Activated gamma-delta T cell treated with anti-CD3 and anti-CD28 coated beads, Interleukin-2, amount 50 U/mL, for 16 hours (primary cell): ENCODE data around the gene LUZP2.

ENCODE experiments used
- DNase-seq: peaks from one replicate; pipeline ENCODE4 v3.0.0-alpha.2; 2020; ENCODE audit warnings: low read depth

LUZP2 gene

GRCh38 chr11:24716403-24716802 is 219.6 kb downstream of the LUZP2 start:
- DNase-seq = no peak

- no peak for DNase-seq
Measured at GRCh38 chr11:24723231-24723630, 226.4 kb downstream of the LUZP2 start.

GRCh38 chr11:24731554-24731953 is 234.7 kb downstream of the LUZP2 start:
- no peak for DNase-seq

- no peak for DNase-seq
Measured at GRCh38 chr11:24734742-24735237, 237.9 kb downstream of the LUZP2 start.

- no peak for DNase-seq
Measured at GRCh38 chr11:24738972-24739371, 242.1 kb downstream of the LUZP2 start.

GRCh38 chr11:24739637-24740036 is 242.8 kb downstream of the LUZP2 start:
- DNase-seq = no peak

GRCh38 chr11:24747275-24748251 is 250.7 kb downstream of the LUZP2 start:
- DNase-seq = no peak

GRCh38 chr11:24748261-24748660 is 251.4 kb downstream of the LUZP2 start:
- DNase-seq = no peak

GRCh38 chr11:24754406-24754805 is 257.6 kb downstream of the LUZP2 start:
- DNase-seq = no peak

- DNase-seq = no peak
Measured at GRCh38 chr11:24755260-24755839, 258.5 kb downstream of the LUZP2 start.

GRCh38 chr11:24759742-24760141 is 262.9 kb downstream of the LUZP2 start:
- no peak for DNase-seq

- DNase-seq = no peak
Measured at GRCh38 chr11:24760681-24761080, 263.8 kb downstream of the LUZP2 start.

- no peak for DNase-seq
Measured at GRCh38 chr11:24762076-24762475, 265.2 kb downstream of the LUZP2 start.

GRCh38 chr11:24767411-24767810 is 270.6 kb downstream of the LUZP2 start:
- DNase-seq = no peak

GRCh38 chr11:24773322-24773721 is 276.5 kb downstream of the LUZP2 start:
- no peak for DNase-seq

GRCh38 chr11:24779791-24780190 is 282.9 kb downstream of the LUZP2 start:
- no peak for DNase-seq

GRCh38 chr11:24781288-24781687 is 284.4 kb downstream of the LUZP2 start:
- DNase-seq = no peak

- no peak for DNase-seq
Measured at GRCh38 chr11:24793479-24793878, 296.6 kb downstream of the LUZP2 start.

- no peak for DNase-seq
Measured at GRCh38 chr11:24794064-24794463, 297.2 kb downstream of the LUZP2 start.

GRCh38 chr11:24805671-24806070 is 308.8 kb downstream of the LUZP2 start:
- DNase-seq = no peak

GRCh38 chr11:24808173-24808572 is 311.3 kb downstream of the LUZP2 start:
- DNase-seq = no peak

- DNase-seq = no peak
Measured at GRCh38 chr11:24819006-24819405, 322.2 kb downstream of the LUZP2 start.

- no peak for DNase-seq
Measured at GRCh38 chr11:24819863-24820434, 323.1 kb downstream of the LUZP2 start.
